Spinal cord (tissue), 10 donors: ENCODE data around the gene ACSL1. TPM values are rescaled to one million over a fixed set of nuclear protein-coding genes. Genes with fewer than 3 reads are reported as not detected.
"Not testable (repeated sequence)": the region's sequence is repeated elsewhere in the genome, so short reads cannot be mapped to it uniquely, and the experiment has no call there.

Source experiments
- DNase-seq, 6 donors: peaks; one replicate each; pipeline versions ENCODE4 v3.0.0 to v3.0.0-alpha.2; 2013 to 2015; ENCODE audit warnings: low spot score in 6 of 6, low read depth in 4 of 6
- H3K27ac ChIP-seq: one replicate; pipeline ENCODE4 v1.5.1; 2013; ENCODE audit warnings: low read depth, low read length, control low read depth
- H3K27me3 ChIP-seq: one replicate; pipeline ENCODE4 v1.6.1; 2013; ENCODE audit warnings: low read length; ENCODE audit not compliant: control insufficient read depth, insufficient read depth
- H3K36me3 ChIP-seq: one replicate; pipeline ENCODE4 v1.6.1; 2013; ENCODE audit warnings: low read length; ENCODE audit not compliant: control insufficient read depth, insufficient read depth
- H3K4me1 ChIP-seq: one replicate; pipeline ENCODE4 v1.6.1; 2013; ENCODE audit warnings: low read length; ENCODE audit not compliant: control insufficient read depth, insufficient read depth
- H3K4me3 ChIP-seq: one replicate; pipeline ENCODE4 v1.5.1; 2013; ENCODE audit warnings: low read depth, low read length, control low read depth
- H3K9me3 ChIP-seq: one replicate; pipeline ENCODE4 v1.6.1; 2013; ENCODE audit warnings: low read length; ENCODE audit not compliant: control insufficient read depth, insufficient read depth
- WGBS: methylation state at CpG from one replicate; pipeline ENCODE4 v1.1.5; 2013; ENCODE audit warnings: missing lambda C conversion rate; ENCODE audit not compliant: insufficient coverage; 5-methylcytosine and 5-hydroxymethylcytosine counted together
- polyA plus RNA-seq, 2 donors: library from polyadenylated mRNA; unstranded; fragments of 120-200 nt; gene quantifications; one replicate each; pipeline ENCODE4 v1.2.1, GENCODE V29; 2013; ENCODE audit not compliant: insufficient read length in 2 of 2
- total RNA-seq, 2 donors: library from RNA; depleted of rRNA in 1 of 2; stranded (reverse); fragments of 120-200 nt in 1 of 2; fragments of >200 nt in 1 of 2; gene quantifications; one replicate each; pipeline versions ENCODE4 v1.2.3 to v1.2.4, GENCODE V29; 2013 to 2014
- donor health status: healthy.

The ACSL1 gene
- total and polyA plus RNA-seq, 4 donors = 28.9 to 62.7 (median 29.9) TPM

DNA sequence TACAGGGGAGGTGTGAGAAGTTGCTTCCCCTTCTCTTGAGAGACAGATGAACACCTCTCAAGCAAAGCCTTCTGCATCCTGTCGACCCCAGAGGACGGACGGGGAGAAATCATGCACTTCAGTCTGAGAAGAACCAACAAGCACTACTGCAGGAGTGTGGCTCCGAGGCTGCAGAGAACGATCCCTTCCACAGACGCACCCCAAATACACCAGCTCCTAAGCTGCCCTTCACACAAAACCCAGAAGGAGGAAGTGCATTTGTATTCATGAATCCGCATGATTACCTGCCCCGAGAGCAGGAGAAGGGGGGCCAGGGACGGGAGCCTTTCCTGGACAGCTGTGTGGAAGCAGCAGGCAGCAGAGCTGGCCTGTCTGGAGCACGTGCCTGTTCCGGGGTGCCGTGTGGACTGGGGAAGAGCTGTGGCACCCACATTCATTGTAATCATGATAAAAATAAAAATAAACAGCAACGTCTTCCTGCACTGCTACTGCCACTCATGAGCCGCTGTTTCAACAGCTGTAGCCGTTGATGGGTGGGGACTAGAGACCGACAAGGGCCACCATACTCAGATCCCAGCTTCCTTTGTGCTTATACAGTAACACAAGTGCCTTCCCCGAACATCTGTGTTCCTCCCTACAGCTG, 42.9 kb downstream of the ACSL1 start:
- no peaks in the 10 kb centered on the region for H3K27me3 ChIP-seq
- H3K27ac ChIP-seq = no peak overlapping the region
- DNase-seq = no peak
- H3K4me3 ChIP-seq = no peak overlapping the region
- no peaks in the 10 kb centered on the region for H3K4me1 ChIP-seq
- peaks cover 3% of the 10 kb centered on the region for H3K36me3 ChIP-seq
- WGBS = 63% methylated on average over 8 of the region's 17 CpGs
- H3K9me3 ChIP-seq = no peaks in the 10 kb centered on the region

DNA sequence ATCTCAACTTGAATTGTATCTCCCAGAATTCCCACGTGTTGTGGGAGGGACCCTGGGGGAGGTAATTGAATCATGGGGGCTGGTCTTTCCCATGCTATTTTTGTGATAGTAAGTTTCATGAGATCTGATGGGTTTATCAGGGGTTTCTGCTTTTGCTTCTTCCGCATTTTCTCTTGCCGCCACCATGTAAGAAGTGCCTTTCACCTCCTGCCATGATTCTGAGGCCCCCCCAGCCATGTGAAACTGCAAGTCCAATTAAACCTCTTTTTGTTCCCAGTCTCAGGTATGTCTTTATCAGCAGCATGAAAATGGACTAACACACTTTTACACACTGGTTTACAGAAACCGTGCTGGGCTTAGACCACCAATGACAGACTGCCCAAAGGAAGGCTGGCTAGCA, 46.6 kb downstream of the ACSL1 start:
- H3K9me3 ChIP-seq, H3K4me1 ChIP-seq, DNase-seq, H3K27me3 ChIP-seq, H3K36me3 ChIP-seq, H3K27ac ChIP-seq, H3K4me3 ChIP-seq: not testable (repeated sequence)
- WGBS = 94% methylated on average over 2 of the region's 4 CpGs

DNA sequence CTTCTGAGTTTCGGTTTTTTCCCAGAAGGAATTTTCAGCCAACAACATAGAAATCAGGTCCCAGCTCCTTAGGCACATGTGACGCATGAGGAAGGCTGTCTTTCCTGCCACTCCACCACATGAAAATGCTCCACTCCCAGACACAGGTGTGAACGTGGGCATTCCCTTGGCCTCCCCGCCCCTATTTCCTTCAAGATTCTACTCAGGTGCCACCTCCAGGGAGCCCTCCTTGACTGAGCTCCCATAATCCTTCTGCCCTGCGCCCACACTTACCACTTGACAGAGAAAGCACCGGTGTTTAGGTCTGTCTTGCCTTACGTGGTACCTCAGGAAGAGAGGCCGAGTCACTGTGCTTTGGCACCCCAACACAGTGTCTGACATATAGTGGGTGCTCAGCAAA, 47.4 kb downstream of the ACSL1 start:
- Histone ChIP-seq H3K27ac (no peak overlapping the region), H3K36me3 (no peaks in the 10 kb centered on the region)
- WGBS = 77% methylated on average over 5 of the region's 8 CpGs

DNA sequence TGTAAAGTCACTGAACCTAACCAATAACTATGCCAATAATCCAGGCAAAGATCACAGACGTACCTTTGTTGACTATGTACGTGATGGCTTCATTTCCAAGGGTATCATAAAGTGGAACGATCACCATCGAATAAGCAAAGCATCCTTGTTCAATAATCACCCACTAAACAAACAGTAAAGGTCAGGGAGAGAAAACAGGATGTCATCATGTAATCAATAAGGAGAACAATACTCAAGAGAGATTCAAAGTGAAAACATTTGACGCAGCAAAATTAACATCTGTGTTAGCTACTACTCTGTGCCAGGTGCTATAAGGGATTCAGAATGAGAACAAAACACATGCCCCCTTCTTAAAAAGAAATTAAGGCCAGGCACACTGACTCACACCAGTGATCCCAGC, 48.9 kb downstream of the ACSL1 start:
- WGBS = 86% methylated on average over 1 of the region's 5 CpGs
- Histone ChIP-seq H3K27ac (no peak overlapping the region), H3K36me3 (no peaks in the 10 kb centered on the region)

More for the DNA sequence above, 47.4 kb downstream of the ACSL1 start:
- DNase-seq = no peak
- Histone ChIP-seq H3K27me3 (no peaks in the 10 kb centered on the region), H3K9me3 (no peaks in the 10 kb centered on the region), H3K4me1 (no peaks in the 10 kb centered on the region), H3K4me3 (no peak overlapping the region)

DNA sequence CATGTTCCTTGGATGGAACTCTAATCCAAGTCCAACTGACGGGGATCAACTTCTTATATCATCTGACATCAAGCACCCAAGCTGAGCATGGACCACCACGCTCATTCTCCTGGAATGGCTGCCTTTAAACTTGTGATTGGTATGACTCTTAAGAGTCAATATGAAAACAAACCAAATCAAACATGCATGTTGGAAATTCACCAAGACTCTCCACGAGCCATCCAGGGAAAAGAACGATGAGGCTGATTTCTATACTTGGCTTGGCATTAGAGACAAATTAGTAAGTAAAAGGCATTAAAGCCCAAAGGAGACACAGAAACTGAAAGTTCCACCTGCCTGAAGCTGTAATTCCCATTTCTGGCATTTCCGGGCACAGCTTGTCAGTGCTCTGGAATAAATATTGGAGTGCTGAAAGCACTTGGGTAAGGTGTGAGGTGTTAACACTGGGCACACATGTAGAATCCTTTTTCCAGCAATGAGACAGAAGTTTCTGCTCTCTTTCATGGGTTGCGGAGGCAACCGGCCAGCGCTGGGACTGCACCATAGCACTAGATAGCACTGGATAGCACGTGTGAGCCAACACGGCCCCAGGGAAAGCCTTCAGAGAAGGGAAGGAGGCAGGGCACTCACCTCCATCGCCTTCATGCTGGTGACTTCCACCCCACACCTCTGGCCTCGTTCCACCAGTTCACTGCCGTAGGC, 49.8 kb downstream of the ACSL1 start:
- no peak for DNase-seq
- WGBS = 84% methylated on average over 8 of the region's 13 CpGs
- H3K4me3 ChIP-seq = no peak overlapping the region
- no peaks in the 10 kb centered on the region for H3K27me3 ChIP-seq
- no peaks in the 10 kb centered on the region for H3K4me1 ChIP-seq
- no peaks in the 10 kb centered on the region for H3K9me3 ChIP-seq
- H3K36me3 ChIP-seq = no peaks in the 10 kb centered on the region
- H3K27ac ChIP-seq = no peak overlapping the region

More for the DNA sequence above, 48.9 kb downstream of the ACSL1 start:
- DNase-seq = no peak
- Histone ChIP-seq H3K4me1 (no peaks in the 10 kb centered on the region), H3K4me3 (no peak overlapping the region), H3K9me3 (no peaks in the 10 kb centered on the region), H3K27me3 (no peaks in the 10 kb centered on the region)

DNA sequence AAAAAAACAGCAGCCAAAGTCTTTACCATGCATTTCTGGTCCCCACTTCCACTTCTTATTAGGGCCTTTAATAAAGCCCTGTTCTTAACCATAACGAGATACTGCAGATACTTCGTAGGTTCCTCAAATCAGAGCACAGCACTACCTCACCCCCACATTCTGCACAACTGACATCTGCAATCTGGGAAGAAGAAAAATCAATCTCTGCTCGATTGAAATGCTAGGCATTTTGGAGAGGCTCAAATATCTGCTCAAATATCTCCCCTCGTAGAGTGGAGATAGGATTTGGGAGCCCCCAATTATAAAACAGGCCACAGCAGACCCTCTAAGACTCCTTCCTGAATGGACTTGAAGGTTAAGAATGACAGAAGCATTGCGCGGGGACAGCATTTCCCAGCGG, 51.6 kb downstream of the ACSL1 start:
- 50% methylated on average over 1 of the region's 7 CpGs for WGBS
- Histone ChIP-seq H3K27me3 (no peaks in the 10 kb centered on the region), H3K4me3 (no peak overlapping the region), H3K27ac (no peak overlapping the region), H3K9me3 (no peaks in the 10 kb centered on the region), H3K4me1 (no peaks in the 10 kb centered on the region), H3K36me3 (no peaks in the 10 kb centered on the region)
- DNase-seq = no peak

DNA sequence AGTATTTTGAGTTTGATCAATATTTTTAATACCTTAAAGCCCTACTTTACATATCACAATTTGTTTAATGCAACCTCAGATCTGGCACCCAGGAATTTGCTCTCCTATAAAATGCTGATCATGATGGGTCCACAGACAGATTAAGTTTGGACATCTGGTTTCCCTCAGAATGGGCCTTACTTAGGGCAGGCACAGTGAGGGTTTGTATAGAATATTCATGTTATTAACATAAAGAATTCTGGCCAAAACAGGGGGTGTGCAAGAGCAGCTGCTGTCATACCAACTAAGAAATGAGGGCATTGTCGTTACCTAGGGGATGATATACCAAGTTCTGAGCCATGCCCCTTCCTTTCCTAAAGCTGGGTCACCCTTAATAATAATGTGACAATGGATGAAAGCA, 54.4 kb downstream of the ACSL1 start:
- no peak overlapping the region for H3K27ac ChIP-seq
- H3K4me3 ChIP-seq = no peak overlapping the region
- no peaks in the 10 kb centered on the region for H3K9me3 ChIP-seq
- no peaks in the 10 kb centered on the region for H3K27me3 ChIP-seq
- no peaks in the 10 kb centered on the region for H3K4me1 ChIP-seq
- WGBS = no CpG with 5 or more reads among the region's 1 CpG
- no peak for DNase-seq
- peaks cover 4% of the 10 kb centered on the region for H3K36me3 ChIP-seq

DNA sequence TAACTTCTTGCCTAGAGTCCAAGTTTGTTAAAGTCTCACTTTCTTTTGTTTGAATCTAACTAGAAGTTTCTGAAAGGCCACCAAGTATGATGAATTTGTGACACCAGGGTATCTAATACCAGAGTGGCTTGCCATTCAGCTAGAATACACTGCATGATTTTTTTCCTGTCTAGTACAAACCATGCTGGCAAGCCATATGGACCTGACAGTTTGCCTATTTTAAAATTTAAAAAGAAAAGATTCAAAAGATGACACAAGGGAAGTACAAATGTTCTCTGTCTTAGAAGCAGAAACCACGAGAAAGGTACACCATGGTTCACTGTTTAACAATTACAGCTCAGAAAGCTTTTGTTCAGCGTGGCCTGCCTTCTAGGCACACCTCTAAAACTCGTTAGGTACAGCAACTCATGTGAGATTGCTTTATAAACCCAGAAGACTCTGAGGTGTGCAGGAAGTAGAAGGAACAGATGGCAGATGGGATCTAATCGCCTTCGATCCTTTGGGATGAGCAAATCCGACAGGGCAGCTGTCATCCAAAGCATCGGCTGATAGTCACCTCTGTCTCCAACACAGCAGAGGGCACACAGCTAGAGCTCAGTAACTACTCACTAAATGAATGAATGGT, 56.5 kb downstream of the ACSL1 start:
- DNase-seq = peak in 2 of 6 donors; percentile 38 to 62
- Histone ChIP-seq H3K27me3 (no peaks in the 10 kb centered on the region), H3K36me3 (peaks cover 9% of the 10 kb centered on the region), H3K27ac (no peak overlapping the region), H3K4me3 (no peak overlapping the region), H3K4me1 (no peaks in the 10 kb centered on the region), H3K9me3 (no peaks in the 10 kb centered on the region)
- 65% methylated on average over 4 of the region's 7 CpGs for WGBS

DNA sequence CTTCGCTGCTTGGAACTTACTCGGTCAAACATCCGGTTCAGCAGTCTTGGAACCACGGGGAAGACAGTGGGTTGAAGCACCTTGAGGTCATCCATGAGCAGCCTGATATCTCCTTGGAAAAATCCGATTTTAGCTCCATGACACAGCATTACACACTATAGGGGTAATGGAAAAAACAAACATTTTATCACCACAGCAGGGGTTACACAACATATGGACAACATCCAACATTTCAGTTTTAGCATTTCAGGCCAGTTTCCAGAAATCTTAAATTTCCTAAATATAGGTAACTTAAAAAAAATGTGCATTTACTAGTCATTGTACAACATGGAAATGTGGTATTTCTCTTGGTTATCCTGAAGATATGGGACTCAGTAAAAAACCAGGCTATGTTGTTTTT, 57.5 kb downstream of the ACSL1 start:
- no peak overlapping the region for H3K27ac ChIP-seq
- no peaks in the 10 kb centered on the region for H3K4me1 ChIP-seq
- H3K27me3 ChIP-seq = no peaks in the 10 kb centered on the region
- H3K9me3 ChIP-seq = no peaks in the 10 kb centered on the region
- peaks cover 9% of the 10 kb centered on the region for H3K36me3 ChIP-seq
- no peak for DNase-seq
- no peak overlapping the region for H3K4me3 ChIP-seq
- WGBS = 93% methylated on average over 4 of the region's 5 CpGs

DNA sequence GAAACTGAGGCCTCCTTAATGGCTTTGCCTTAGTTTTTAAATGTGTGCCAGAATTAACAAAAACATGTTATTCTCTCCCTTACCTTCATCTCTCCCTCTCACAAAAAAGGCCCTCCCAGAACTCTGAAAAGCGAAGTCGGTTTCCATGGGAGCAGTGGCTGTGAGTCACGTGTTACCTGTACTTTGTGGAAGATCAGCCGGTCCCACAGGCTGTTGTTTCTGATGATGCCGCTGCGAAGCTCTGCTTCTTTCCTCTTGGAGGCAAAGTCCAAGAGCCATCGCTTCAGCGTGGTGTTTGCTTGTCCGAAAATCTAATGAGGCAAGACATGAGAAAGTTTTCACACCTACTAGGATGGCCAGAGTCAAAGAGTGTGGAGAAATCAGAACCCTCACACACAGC, 59.3 kb downstream of the ACSL1 start:
- peaks cover 4% of the 10 kb centered on the region for H3K4me1 ChIP-seq
- H3K4me3 ChIP-seq = no peak overlapping the region
- H3K27ac ChIP-seq = no peak overlapping the region
- no peaks in the 10 kb centered on the region for H3K27me3 ChIP-seq
- DNase-seq = no peak
- WGBS = 77% methylated on average over 5 of the region's 9 CpGs
- H3K9me3 ChIP-seq = no peaks in the 10 kb centered on the region
- peaks cover 15% of the 10 kb centered on the region for H3K36me3 ChIP-seq
